ENCODE measurements around the gene LUC7L. TPM values are rescaled to one million over a fixed set of nuclear protein-coding genes. Genes with fewer than 3 reads are reported as not detected.

LUC7L gene
- total and polyA plus RNA-seq, 9 donors: 56.6 to 112 (median 73.5) TPM

- Histone ChIP-seq H3K27ac (no peak overlapping the region), H3K4me3 (no peak overlapping the region), H3K36me3 (no peaks in the 10 kb centered on the region), H3K9me3 (no peaks in the 10 kb centered on the region), H3K27me3 (no peaks in the 10 kb centered on the region), H3K4me1 (ENCODE audit: insufficient read depth) (no peaks in the 10 kb centered on the region)
- intact Hi-C loops (cut with DNase I): no loop called here
- TF ChIP-seq POLR2A (IDR thresholded peaks at IDR 0.05) (no peak), EP300 (IDR thresholded peaks at IDR 0.05) (no peak), CTCF (IDR thresholded peaks at IDR 0.05) (no peak)
- no peak for DNase-seq
- WGBS, 3 donors: 75 to 88% (median 83%) methylated on average over 2 of the region's 2 CpGs
Measured at GRCh38 chr16:146646-147045, 82.6 kb downstream of the LUC7L start.

GRCh38 chr16:144797-145252 lies 84.4 kb downstream of the LUC7L start:
- intact Hi-C loops (cut with DNase I): no loop called here
- no peak for TF ChIP-seq EP300 (IDR thresholded peaks at IDR 0.05)
- no peak for TF ChIP-seq CTCF (IDR thresholded peaks at IDR 0.05)
- TF ChIP-seq POLR2A (IDR thresholded peaks at IDR 0.05): no peak
- no peaks in the 10 kb centered on the region for H3K4me1 ChIP-seq (ENCODE audit: insufficient read depth)
- DNase-seq: no peak
- no peaks in the 10 kb centered on the region for H3K9me3 ChIP-seq
- no peaks in the 10 kb centered on the region for H3K27me3 ChIP-seq
- H3K27ac ChIP-seq: no peak overlapping the region
- no peak overlapping the region for H3K4me3 ChIP-seq
- 73 to 77% (median 75%) methylated on average over 14 of the region's 14 CpGs for WGBS, 3 donors
- H3K36me3 ChIP-seq: no peaks in the 10 kb centered on the region

GRCh38 chr16:143456-143855 lies 85.8 kb downstream of the LUC7L start:
- no peak for DNase-seq
- no peaks in the 10 kb centered on the region for H3K36me3 ChIP-seq
- intact Hi-C loops (cut with DNase I): no loop called here
- no peak overlapping the region for H3K4me3 ChIP-seq
- 51 to 68% (median 63%) methylated on average over 6 of the region's 6 CpGs for WGBS, 3 donors
- H3K27me3 ChIP-seq: no peaks in the 10 kb centered on the region
- TF ChIP-seq EP300 (IDR thresholded peaks at IDR 0.05) (no peak), CTCF (IDR thresholded peaks at IDR 0.05) (no peak), POLR2A (IDR thresholded peaks at IDR 0.05) (no peak)
- H3K27ac ChIP-seq: no peak overlapping the region
- H3K9me3 ChIP-seq: no peaks in the 10 kb centered on the region
- no peaks in the 10 kb centered on the region for H3K4me1 ChIP-seq (ENCODE audit: insufficient read depth)

GRCh38 chr16:143047-143446 lies 86.2 kb downstream of the LUC7L start:
- intact Hi-C loops (cut with DNase I): no loop called here
- DNase-seq: no peak
- no peak overlapping the region for H3K4me3 ChIP-seq
- WGBS, 3 donors: 70 to 84% (median 78%) methylated on average over 6 of the region's 6 CpGs
- H3K9me3 ChIP-seq: no peaks in the 10 kb centered on the region
- no peak overlapping the region for H3K27ac ChIP-seq
- no peaks in the 10 kb centered on the region for H3K4me1 ChIP-seq (ENCODE audit: insufficient read depth)
- no peaks in the 10 kb centered on the region for H3K36me3 ChIP-seq
- H3K27me3 ChIP-seq: no peaks in the 10 kb centered on the region
- TF ChIP-seq EP300 (IDR thresholded peaks at IDR 0.05) (no peak), CTCF (IDR thresholded peaks at IDR 0.05) (no peak), POLR2A (IDR thresholded peaks at IDR 0.05) (no peak)

Measured in ovary (tissue), 9 donors.